GM23338 (cell line): ENCODE results near the gene LRP1B. TPM values are rescaled to one million over a fixed set of nuclear protein-coding genes. Genes with fewer than 3 reads are reported as not detected.

ENCODE experiments used
- ATAC-seq: fragments of 200-7000 bp; cut with Tn5 transposase; 3 replicates; pipeline ENCODE4 v1.9.1; 2020
- DNase-seq: peaks from one replicate; pipeline ENCODE4 v3.0.0-alpha.2; 2015; ENCODE audit warnings: low spot score
- H2AFZ ChIP-seq: fragments of 200-600 bp; sonication (generic); 2 replicates; pipeline ENCODE4 v1.8.0; 2016; ENCODE audit warnings: antibody characterized with exemption, mild to moderate bottlenecking, moderate library complexity
- H3F3A ChIP-seq: fragments of 200-600 bp; sonication (generic); replicated peaks from 2 replicates; pipeline ENCODE4 v1.8.0; 2017; ENCODE audit warnings: antibody characterized with exemption, mixed run types, low read depth
- H3K27ac ChIP-seq: fragments of 200-600 bp; sonication (generic); 2 replicates; pipeline ENCODE4 v1.6.1; 2016; ENCODE audit warnings: low read depth
- H3K27me3 ChIP-seq: fragments of 200-600 bp; sonication (generic); 2 replicates; pipeline ENCODE4 v1.8.0; 2016; ENCODE audit warnings: mild to moderate bottlenecking, mixed run types, moderate library complexity; ENCODE audit not compliant: insufficient read depth
- H3K36me3 ChIP-seq: fragments of 200-600 bp; sonication (generic); 2 replicates; pipeline ENCODE4 v1.8.0; 2016; ENCODE audit warnings: mild to moderate bottlenecking; ENCODE audit not compliant: insufficient read depth
- H3K4me1 ChIP-seq: fragments of 200-600 bp; sonication (generic); 2 replicates; pipeline ENCODE4 v1.8.0; 2016; ENCODE audit warnings: mild to moderate bottlenecking, moderate library complexity; ENCODE audit not compliant: insufficient read depth
- H3K4me2 ChIP-seq: fragments of 200-600 bp; sonication (generic); 2 replicates; pipeline ENCODE4 v1.7.1; 2017; ENCODE audit warnings: mixed run types
- H3K4me3 ChIP-seq: fragments of 200-600 bp; sonication (generic); 2 replicates; pipeline ENCODE4 v1.6.1; 2016; ENCODE audit warnings: mixed run types
- H3K79me2 ChIP-seq: fragments of 200-600 bp; sonication (generic); replicated peaks from 2 replicates; pipeline ENCODE4 v1.8.0; 2017; ENCODE audit warnings: mild to moderate bottlenecking; ENCODE audit not compliant: insufficient read depth
- H3K9me2 ChIP-seq: fragments of 200-600 bp; sonication (generic); 2 replicates; pipeline ENCODE4 v1.8.0; 2017; ENCODE audit not compliant: insufficient read depth
- H4K20me1 ChIP-seq: fragments of 200-600 bp; sonication (generic); replicated peaks from 2 replicates; pipeline ENCODE4 v1.8.0; 2017; ENCODE audit warnings: mild to moderate bottlenecking; ENCODE audit not compliant: insufficient read depth
- H3K27ac Mint-ChIP-seq: 2 replicates; pipeline ENCODE4 v1.8.0; 2020; ENCODE audit warnings: inconsistent platforms, mild to moderate bottlenecking, moderate library complexity, mixed read lengths
- H3K27me3 Mint-ChIP-seq: 3 replicates; pipeline ENCODE4 v1.8.0; 2022; ENCODE audit warnings: low read depth, mild to moderate bottlenecking, moderate library complexity, mixed read lengths, inconsistent platforms; ENCODE audit not compliant: insufficient read depth, poor library complexity
- H3K36me3 Mint-ChIP-seq: 3 replicates; pipeline ENCODE4 v1.8.0; 2021; ENCODE audit warnings: low read depth, mild to moderate bottlenecking, inconsistent platforms, moderate library complexity, mixed read lengths
- H3K4me1 Mint-ChIP-seq: 3 replicates; pipeline ENCODE4 v1.8.0; 2020; ENCODE audit warnings: mild to moderate bottlenecking, inconsistent platforms, mixed read lengths
- H3K4me3 Mint-ChIP-seq: 3 replicates; pipeline ENCODE4 v1.8.0; 2021; ENCODE audit warnings: moderate library complexity, mild to moderate bottlenecking, inconsistent platforms, mixed read lengths
- H3K9me3 Mint-ChIP-seq: 3 replicates; pipeline ENCODE4 v1.8.0; 2020; ENCODE audit warnings: moderate library complexity, mild to moderate bottlenecking, inconsistent platforms, mixed read lengths
- CREB1 ChIP-seq: fragments of 250-450 bp; sonication (Bioruptor Pico); IDR thresholded peaks from 2 replicates; pipeline ENCODE4 v1.5.0; 2020; ENCODE audit warnings: low read depth, mild to moderate bottlenecking, moderate library complexity
- EZH2 ChIP-seq: fragments of 200-600 bp; sonication (generic); IDR thresholded peaks from one replicate; pipeline ENCODE4 v1.8.0; 2017; ENCODE audit warnings: antibody characterized with exemption, mild to moderate bottlenecking, low read depth; ENCODE audit not compliant: unreplicated experiment
- EZH2phosphoT487 ChIP-seq: fragments of 200-600 bp; sonication (generic); IDR thresholded peaks from one replicate; pipeline ENCODE4 v1.8.1; 2018; ENCODE audit warnings: antibody characterized with exemption; ENCODE audit not compliant: unreplicated experiment
- JUNB ChIP-seq: IDR thresholded peaks from one replicate; pipeline ENCODE4 v1.6.1; 2016; ENCODE audit warnings: antibody characterized with exemption; ENCODE audit not compliant: unreplicated experiment
- NANOG ChIP-seq: IDR thresholded peaks from 2 replicates; pipeline ENCODE4 v1.6.1; 2016; ENCODE audit warnings: antibody characterized with exemption, borderline replicate concordance
- POLR2AphosphoS5 ChIP-seq: IDR thresholded peaks from 2 replicates; pipeline ENCODE4 v1.6.1; 2016; ENCODE audit warnings: antibody characterized with exemption, low read depth
- STAT1 ChIP-seq: IDR thresholded peaks from one replicate; pipeline ENCODE4 v1.6.1; 2016; ENCODE audit warnings: antibody characterized with exemption; ENCODE audit not compliant: unreplicated experiment
- ZNF114 ChIP-seq: fragments of 250-450 bp; sonication (Bioruptor Pico); IDR thresholded peaks from 2 replicates; pipeline ENCODE4 v1.5.0; 2020; ENCODE audit warnings: mild to moderate bottlenecking, moderate library complexity
- ZNF331 ChIP-seq: fragments of 250-450 bp; sonication (Bioruptor Pico); IDR thresholded peaks from 2 replicates; pipeline ENCODE4 v1.5.0; 2020; ENCODE audit warnings: low read depth, mild to moderate bottlenecking, moderate library complexity
- polyA plus RNA-seq: library from polyadenylated mRNA; unstranded; fragments of >200 nt; fragmentation: Nextera tagmentation; extraction: Ambion mirVana; gene quantifications from 2 replicates; pipeline ENCODE4 v1.2.1, GENCODE V29; 2016
- total RNA-seq: library from RNA; depleted of rRNA; stranded (reverse); fragments of >200 nt; shearing (Covaris generic); gene quantifications from 2 replicates; pipeline ENCODE4 v1.2.3, GENCODE V29; 2014
- TF ChIP-seq, protein P1 (sequence below): IDR thresholded peaks from 2 replicates; pipeline ENCODE4 v1.6.1; 2016; ENCODE audit warnings: antibody characterized with exemption
- TF ChIP-seq, protein P2 (sequence below): IDR thresholded peaks from one replicate; pipeline ENCODE4 v1.6.1; 2018; ENCODE audit warnings: antibody characterized with exemption; ENCODE audit not compliant: unreplicated experiment
- TF ChIP-seq, protein P3 (sequence below): fragments of 250-450 bp; sonication (Bioruptor Pico); IDR thresholded peaks from 2 replicates; pipeline ENCODE4 v1.5.0; 2020; ENCODE audit warnings: mild to moderate bottlenecking, moderate library complexity
- TF ChIP-seq, protein P4 (sequence below), 2 experiments: fragments of 200-600 bp in 1 of 2; sonication (generic) in 1 of 2; conservative IDR thresholded peaks; 2 replicates each; pipeline versions ENCODE4 v1.5.1 to v1.6.1; 2016 to 2017; ENCODE audit warnings: antibody characterized with exemption in 2 of 2, low read depth in 2 of 2, mild to moderate bottlenecking in 2 of 2, moderate library complexity in 1 of 2

LRP1B gene
- total and polyA plus RNA-seq, 2 experiments from 2014 or later = 0.15 to 0.97 TPM

DNA sequence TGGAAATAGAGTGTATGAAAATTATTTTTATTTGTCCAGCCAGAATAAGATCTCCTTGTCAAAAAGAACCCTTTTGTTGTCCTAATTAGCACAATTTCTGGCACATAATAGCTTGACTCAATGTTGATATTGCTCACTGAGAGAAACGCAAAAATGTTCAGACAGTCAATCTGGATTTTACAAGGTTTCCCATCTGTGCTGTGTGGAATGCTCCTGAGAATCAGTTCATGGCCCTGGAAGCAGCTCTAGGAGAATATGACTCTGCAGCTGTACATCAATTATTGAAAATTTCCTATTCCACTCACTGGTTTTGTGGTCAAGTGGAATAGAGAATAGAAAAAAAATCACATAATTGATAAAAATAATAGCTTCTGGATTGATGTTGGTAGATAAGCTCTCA is 1767.7 kb downstream of the LRP1B start:
- Histone ChIP-seq H2AFZ (no peak overlapping the region), H3K36me3 (no peaks in the 10 kb centered on the region), H3K4me3 (no peak overlapping the region), H3K4me2 (no peak overlapping the region), H3F3A (no peaks in the 10 kb centered on the region), H3K27me3 (no peaks in the 10 kb centered on the region), H3K79me2 (no peaks in the 10 kb centered on the region), H4K20me1 (no peaks in the 10 kb centered on the region), H3K9me2 (0 out of 2 replicates have a peak, but pooled peaks cover 6% of the 10 kb centered on the region), H3K27ac (no peak overlapping the region), H3K4me1 (no peaks in the 10 kb centered on the region)
- Mint-ChIP-seq H3K9me3 (no peaks in the 10 kb centered on the region), H3K4me1 (no peaks in the 10 kb centered on the region), H3K27me3 (no peaks in the 10 kb centered on the region), H3K27ac (no peak overlapping the region), H3K36me3 (no peaks in the 10 kb centered on the region), H3K4me3 (no peak overlapping the region)
- DNase-seq (no peak), ATAC-seq (no peak)
- TF ChIP-seq EZH2phosphoT487 = no peak
- TF ChIP-seq, protein P1, sequence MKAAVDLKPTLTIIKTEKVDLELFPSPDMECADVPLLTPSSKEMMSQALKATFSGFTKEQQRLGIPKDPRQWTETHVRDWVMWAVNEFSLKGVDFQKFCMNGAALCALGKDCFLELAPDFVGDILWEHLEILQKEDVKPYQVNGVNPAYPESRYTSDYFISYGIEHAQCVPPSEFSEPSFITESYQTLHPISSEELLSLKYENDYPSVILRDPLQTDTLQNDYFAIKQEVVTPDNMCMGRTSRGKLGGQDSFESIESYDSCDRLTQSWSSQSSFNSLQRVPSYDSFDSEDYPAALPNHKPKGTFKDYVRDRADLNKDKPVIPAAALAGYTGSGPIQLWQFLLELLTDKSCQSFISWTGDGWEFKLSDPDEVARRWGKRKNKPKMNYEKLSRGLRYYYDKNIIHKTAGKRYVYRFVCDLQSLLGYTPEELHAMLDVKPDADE = no peak
- TF ChIP-seq ZNF114 = no peak
- no peak for TF ChIP-seq POLR2AphosphoS5
- TF ChIP-seq, protein P2, sequence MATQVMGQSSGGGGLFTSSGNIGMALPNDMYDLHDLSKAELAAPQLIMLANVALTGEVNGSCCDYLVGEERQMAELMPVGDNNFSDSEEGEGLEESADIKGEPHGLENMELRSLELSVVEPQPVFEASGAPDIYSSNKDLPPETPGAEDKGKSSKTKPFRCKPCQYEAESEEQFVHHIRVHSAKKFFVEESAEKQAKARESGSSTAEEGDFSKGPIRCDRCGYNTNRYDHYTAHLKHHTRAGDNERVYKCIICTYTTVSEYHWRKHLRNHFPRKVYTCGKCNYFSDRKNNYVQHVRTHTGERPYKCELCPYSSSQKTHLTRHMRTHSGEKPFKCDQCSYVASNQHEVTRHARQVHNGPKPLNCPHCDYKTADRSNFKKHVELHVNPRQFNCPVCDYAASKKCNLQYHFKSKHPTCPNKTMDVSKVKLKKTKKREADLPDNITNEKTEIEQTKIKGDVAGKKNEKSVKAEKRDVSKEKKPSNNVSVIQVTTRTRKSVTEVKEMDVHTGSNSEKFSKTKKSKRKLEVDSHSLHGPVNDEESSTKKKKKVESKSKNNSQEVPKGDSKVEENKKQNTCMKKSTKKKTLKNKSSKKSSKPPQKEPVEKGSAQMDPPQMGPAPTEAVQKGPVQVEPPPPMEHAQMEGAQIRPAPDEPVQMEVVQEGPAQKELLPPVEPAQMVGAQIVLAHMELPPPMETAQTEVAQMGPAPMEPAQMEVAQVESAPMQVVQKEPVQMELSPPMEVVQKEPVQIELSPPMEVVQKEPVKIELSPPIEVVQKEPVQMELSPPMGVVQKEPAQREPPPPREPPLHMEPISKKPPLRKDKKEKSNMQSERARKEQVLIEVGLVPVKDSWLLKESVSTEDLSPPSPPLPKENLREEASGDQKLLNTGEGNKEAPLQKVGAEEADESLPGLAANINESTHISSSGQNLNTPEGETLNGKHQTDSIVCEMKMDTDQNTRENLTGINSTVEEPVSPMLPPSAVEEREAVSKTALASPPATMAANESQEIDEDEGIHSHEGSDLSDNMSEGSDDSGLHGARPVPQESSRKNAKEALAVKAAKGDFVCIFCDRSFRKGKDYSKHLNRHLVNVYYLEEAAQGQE = no peak
- no peak for TF ChIP-seq JUNB
- no peak for TF ChIP-seq NANOG
- no peak for TF ChIP-seq STAT1
- no peak for TF ChIP-seq EZH2
- no peak for TF ChIP-seq CREB1 (CRISPR knock-in tag)
- TF ChIP-seq, protein P3, sequence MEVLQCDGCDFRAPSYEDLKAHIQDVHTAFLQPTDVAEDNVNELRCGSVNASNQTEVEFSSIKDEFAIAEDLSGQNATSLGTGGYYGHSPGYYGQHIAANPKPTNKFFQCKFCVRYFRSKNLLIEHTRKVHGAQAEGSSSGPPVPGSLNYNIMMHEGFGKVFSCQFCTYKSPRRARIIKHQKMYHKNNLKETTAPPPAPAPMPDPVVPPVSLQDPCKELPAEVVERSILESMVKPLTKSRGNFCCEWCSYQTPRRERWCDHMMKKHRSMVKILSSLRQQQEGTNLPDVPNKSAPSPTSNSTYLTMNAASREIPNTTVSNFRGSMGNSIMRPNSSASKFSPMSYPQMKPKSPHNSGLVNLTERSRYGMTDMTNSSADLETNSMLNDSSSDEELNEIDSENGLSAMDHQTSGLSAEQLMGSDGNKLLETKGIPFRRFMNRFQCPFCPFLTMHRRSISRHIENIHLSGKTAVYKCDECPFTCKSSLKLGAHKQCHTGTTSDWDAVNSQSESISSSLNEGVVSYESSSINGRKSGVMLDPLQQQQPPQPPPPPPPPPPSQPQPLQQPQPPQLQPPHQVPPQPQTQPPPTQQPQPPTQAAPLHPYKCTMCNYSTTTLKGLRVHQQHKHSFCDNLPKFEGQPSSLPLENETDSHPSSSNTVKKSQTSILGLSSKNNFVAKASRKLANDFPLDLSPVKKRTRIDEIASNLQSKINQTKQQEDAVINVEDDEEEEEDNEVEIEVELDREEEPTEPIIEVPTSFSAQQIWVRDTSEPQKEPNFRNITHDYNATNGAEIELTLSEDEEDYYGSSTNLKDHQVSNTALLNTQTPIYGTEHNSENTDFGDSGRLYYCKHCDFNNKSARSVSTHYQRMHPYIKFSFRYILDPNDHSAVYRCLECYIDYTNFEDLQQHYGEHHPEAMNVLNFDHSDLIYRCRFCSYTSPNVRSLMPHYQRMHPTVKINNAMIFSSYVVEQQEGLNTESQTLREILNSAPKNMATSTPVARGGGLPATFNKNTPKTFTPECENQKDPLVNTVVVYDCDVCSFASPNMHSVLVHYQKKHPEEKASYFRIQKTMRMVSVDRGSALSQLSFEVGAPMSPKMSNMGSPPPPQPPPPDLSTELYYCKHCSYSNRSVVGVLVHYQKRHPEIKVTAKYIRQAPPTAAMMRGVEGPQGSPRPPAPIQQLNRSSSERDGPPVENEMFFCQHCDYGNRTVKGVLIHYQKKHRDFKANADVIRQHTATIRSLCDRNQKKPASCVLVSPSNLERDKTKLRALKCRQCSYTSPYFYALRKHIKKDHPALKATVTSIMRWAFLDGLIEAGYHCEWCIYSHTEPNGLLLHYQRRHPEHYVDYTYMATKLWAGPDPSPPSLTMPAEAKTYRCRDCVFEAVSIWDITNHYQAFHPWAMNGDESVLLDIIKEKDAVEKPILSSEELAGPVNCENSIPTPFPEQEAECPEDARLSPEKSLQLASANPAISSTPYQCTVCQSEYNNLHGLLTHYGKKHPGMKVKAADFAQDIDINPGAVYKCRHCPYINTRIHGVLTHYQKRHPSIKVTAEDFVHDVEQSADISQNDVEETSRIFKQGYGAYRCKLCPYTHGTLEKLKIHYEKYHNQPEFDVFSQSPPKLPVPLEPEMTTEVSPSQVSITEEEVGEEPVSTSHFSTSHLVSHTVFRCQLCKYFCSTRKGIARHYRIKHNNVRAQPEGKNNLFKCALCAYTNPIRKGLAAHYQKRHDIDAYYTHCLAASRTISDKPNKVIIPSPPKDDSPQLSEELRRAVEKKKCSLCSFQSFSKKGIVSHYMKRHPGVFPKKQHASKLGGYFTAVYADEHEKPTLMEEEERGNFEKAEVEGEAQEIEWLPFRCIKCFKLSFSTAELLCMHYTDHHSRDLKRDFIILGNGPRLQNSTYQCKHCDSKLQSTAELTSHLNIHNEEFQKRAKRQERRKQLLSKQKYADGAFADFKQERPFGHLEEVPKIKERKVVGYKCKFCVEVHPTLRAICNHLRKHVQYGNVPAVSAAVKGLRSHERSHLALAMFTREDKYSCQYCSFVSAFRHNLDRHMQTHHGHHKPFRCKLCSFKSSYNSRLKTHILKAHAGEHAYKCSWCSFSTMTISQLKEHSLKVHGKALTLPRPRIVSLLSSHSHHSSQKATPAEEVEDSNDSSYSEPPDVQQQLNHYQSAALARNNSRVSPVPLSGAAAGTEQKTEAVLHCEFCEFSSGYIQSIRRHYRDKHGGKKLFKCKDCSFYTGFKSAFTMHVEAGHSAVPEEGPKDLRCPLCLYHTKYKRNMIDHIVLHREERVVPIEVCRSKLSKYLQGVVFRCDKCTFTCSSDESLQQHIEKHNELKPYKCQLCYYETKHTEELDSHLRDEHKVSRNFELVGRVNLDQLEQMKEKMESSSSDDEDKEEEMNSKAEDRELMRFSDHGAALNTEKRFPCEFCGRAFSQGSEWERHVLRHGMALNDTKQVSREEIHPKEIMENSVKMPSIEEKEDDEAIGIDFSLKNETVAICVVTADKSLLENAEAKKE = no peak
- TF ChIP-seq, protein P4, sequence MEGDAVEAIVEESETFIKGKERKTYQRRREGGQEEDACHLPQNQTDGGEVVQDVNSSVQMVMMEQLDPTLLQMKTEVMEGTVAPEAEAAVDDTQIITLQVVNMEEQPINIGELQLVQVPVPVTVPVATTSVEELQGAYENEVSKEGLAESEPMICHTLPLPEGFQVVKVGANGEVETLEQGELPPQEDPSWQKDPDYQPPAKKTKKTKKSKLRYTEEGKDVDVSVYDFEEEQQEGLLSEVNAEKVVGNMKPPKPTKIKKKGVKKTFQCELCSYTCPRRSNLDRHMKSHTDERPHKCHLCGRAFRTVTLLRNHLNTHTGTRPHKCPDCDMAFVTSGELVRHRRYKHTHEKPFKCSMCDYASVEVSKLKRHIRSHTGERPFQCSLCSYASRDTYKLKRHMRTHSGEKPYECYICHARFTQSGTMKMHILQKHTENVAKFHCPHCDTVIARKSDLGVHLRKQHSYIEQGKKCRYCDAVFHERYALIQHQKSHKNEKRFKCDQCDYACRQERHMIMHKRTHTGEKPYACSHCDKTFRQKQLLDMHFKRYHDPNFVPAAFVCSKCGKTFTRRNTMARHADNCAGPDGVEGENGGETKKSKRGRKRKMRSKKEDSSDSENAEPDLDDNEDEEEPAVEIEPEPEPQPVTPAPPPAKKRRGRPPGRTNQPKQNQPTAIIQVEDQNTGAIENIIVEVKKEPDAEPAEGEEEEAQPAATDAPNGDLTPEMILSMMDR (conservative IDR thresholded peaks at IDR 0.05; ENCODE audit: low read depth in 2 of 2) = no peak
- no peak for TF ChIP-seq ZNF331 (CRISPR knock-in tag)
